Keratinocyte (primary cell): ENCODE measurements around the gene TTC1.

Source experiments
- CTCF ChIP-seq, 3 experiments: IDR thresholded peaks in 1 of 3; conservative IDR thresholded peaks in 1 of 3; optimal IDR thresholded peaks in 1 of 3; 2 replicates in 2 of 3; 3 replicates in 1 of 3; pipeline versions ENCODE3 to v1.5.1; 2011; ENCODE audit warnings: low read length in 3 of 3, mild to moderate bottlenecking in 3 of 3, moderate library complexity in 2 of 3, control low read depth in 1 of 3, inconsistent platforms in 1 of 3; ENCODE audit not compliant: insufficient read depth in 2 of 3; ENCODE audit errors: extremely low read depth in 1 of 3
- EZH2 ChIP-seq: IDR thresholded peaks from one replicate; pipeline ENCODE4 v1.6.1; 2012; ENCODE audit warnings: inconsistent platforms, mild to moderate bottlenecking, low read length, moderate library complexity

- TF ChIP-seq CTCF (optimal IDR thresholded peaks at IDR 0.05 in 1 of 3, IDR thresholded peaks at IDR 0.05 in 1 of 3, conservative IDR thresholded peaks at IDR 0.05 in 1 of 3; ENCODE audit: extremely low read depth in 1 of 3, insufficient read depth in 2 of 3, low read length in 3 of 3), result no peak
- TF ChIP-seq EZH2, result no peak
These were observed 72.6 kb downstream of the TTC1 start for GRCh38 chr5:160081495-160081894.
